Measurements from ENCODE around the gene ZNF236.

Gene ZNF236

DNA sequence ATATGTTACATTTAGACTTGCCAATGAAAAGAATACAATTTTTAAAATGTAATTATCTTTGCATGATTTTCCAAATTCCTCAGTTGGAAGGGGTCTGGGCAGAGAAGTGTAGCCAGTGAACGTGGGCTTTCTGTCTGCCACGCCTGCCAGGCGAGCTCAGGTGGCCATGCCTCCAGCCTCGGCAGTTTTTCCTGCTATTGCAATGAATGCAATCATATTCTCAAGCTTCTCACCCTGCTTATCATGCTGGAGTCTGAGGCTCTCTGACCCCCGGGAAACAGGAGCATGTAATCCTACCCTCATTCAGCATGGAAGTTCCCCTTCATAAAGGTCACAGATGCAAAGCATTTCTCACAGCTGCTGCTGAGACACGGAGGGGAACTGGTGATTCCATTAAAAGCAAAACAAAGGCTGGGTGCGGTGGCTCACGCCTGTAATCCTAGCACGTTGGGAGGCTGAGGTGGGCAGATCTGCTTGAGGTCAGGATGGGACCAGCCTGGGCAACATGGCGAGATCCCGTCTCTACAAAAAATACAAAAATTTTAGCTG is 155.4 kb downstream of the ZNF236 start:
- H3K27ac ChIP-seq = peak overlapping the region; percentile 83
- TF ChIP-seq, protein P1, sequence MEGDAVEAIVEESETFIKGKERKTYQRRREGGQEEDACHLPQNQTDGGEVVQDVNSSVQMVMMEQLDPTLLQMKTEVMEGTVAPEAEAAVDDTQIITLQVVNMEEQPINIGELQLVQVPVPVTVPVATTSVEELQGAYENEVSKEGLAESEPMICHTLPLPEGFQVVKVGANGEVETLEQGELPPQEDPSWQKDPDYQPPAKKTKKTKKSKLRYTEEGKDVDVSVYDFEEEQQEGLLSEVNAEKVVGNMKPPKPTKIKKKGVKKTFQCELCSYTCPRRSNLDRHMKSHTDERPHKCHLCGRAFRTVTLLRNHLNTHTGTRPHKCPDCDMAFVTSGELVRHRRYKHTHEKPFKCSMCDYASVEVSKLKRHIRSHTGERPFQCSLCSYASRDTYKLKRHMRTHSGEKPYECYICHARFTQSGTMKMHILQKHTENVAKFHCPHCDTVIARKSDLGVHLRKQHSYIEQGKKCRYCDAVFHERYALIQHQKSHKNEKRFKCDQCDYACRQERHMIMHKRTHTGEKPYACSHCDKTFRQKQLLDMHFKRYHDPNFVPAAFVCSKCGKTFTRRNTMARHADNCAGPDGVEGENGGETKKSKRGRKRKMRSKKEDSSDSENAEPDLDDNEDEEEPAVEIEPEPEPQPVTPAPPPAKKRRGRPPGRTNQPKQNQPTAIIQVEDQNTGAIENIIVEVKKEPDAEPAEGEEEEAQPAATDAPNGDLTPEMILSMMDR (conservative IDR thresholded peaks at IDR 0.05) = no peak

DNA sequence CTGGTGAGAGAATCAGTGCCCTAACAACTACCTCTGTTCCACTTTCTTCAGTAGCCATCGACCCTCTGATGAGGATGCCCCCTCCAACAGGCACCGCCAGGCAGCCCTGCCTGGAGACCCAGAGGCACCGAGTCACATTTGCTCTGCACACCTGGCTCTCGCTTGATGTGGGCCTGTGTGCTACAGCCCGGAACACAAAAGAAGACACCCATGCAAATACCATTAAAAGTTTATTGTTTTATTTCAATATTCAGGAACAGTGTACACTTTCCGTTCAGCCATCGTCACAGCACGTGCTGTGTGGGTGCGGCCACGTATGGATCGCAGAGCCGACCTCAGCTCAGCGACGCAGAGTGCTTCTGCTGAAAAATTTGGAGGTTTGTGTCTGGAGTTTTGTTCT is 156.3 kb downstream of the ZNF236 start:
- TF ChIP-seq, protein P1 (conservative IDR thresholded peaks at IDR 0.05) = no peak
- H3K27ac ChIP-seq = peak overlapping the region; percentile 83

DNA sequence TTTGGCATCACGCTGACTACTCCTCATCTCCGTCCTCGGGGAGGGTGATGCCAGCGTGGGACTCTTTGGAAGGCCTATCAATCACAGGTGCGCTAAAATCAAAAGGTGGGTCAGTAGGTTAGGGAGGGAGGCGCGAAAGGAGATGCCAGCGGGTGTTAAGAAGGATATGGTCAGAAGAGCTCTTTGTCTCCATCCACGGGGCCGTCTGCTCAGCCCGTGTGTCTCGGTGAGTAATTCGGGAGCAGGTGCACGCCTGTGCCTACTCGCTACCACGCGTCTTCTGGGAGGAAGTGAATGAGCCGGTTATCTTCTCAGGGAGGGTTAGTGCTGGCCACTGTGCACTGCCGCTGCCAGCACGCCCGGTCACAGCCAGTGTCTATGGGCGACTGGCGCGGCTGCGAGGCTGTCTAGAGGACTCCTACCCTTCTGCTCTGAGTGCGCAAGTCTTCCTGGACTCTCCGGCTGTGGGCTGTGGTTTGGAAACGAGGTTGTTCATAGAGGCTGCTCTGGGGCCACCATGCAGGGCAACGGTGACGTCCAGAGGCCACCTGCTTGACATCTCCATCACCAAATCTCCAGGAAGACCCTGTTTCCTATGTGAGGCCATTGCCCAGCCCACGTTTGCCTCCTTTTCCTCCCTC is 156.9 kb downstream of the ZNF236 start:
- peak overlapping the region; percentile 83 for H3K27ac ChIP-seq
- TF ChIP-seq, protein P1 (conservative IDR thresholded peaks at IDR 0.05) = no peak

DNA sequence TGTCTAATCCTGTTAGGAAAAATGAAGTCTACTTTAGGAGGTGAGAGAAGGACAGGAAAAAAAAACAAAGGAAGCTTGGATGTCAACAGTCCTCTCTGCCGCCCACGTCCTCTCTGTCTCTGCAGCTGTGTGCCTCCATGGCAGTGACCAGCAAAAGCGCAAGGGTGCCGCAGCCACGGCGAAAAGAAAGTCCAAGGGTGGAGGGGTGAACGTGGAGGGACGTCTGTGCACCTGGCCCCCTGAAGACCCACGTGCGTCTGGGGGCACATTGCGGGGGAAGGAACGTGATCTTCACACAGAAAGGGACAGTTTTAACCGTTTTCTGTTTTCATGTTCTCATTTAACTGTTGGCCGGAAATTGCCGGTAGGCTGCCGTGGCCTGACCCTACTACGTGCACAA is 157.5 kb downstream of the ZNF236 start:
- peak overlapping the region; percentile 83; the same call in 1 of the 2 replicates for H3K27ac ChIP-seq
- TF ChIP-seq, protein P1 (conservative IDR thresholded peaks at IDR 0.05) = no peak

DNA sequence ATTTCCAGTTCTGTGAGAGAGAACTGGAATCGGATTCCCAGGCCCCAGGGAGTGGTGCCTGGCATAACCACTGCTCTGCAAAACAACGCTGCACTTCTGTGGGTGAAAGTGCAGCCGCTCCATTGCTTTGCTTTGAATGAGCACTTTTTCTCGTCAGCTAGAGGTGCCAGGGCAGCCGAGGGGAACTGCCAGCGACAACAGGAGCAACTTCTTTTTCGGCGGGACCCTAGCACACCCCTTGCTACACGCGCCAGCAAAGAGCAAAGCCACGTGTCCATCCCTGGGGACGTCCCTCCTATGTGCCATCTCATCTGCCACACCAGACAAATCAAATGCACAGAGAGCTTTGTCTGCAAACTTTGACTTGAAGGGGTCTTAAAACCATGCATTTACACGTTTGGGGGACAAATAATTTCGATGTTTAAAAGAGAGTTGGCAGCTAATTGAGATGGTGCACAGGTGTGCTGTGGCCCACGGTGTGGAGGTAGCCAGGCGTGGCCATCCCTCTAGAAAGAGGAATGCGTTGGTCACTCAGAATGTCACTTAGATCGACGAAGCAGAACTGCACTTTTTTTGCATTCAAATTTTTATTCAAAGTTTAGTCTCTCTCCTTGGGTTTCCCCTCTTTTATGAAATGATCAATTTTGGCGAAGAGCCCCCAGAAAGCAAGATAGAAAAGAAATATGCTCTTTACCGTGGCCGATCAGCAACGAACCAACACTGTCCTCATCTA is 158.5 kb downstream of the ZNF236 start:
- TF ChIP-seq, protein P1 (conservative IDR thresholded peaks at IDR 0.05) = no peak
- peak overlapping the region; percentile 55; the same call in 1 of the 2 replicates for H3K27ac ChIP-seq

DNA sequence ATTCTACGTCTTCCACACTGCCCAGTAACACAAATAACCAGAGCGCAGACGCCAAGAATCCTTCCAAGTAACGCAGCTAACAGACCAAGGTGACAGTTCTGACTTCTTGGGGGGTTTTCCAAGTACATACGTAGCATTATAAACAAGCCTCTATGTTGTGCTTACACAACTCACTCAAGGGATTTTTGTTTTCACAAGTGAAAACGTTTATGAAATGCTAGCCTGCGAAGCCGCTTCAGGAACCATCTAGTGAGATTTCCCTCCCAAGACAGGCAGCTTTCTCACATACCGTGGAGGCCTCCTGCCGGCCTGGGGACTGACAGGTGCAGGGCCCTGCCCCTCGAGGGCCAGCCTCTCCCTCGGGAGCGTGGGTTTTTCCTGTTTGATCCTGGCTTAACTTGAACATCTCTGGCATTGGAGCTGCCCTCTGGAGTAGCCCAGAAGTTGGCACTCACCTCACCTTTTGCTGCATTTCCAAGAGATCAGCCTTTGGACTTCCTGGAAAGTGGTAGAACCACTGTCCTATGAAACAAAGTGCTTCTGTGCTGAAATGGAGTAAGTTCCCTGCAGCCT is 159.1 kb downstream of the ZNF236 start:
- TF ChIP-seq, protein P1 (conservative IDR thresholded peaks at IDR 0.05) = no peak
- peak overlapping the region; percentile 55 for H3K27ac ChIP-seq

DNA sequence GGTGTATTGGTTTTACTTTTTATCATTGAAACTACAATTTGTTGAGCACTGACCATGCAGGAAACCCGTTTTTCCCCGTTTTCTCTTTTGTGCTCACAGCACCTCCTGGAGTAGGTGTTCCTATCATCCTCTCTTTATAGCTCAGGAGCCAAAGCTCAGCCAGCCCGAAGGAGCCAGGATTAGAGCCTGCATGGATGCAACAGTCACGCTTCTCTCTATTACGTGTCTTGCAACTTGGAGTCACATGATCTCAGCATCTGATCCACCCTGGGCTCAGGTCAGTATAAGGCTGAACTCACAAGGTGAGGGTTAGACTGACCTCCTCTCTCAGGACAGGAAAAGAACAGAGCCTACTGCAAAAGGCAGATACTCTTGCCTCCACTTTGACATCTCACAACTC is 159.7 kb downstream of the ZNF236 start:
- TF ChIP-seq, protein P1 (conservative IDR thresholded peaks at IDR 0.05) = no peak

More for the DNA sequence above, 159.7 kb downstream of the ZNF236 start:
- peak overlapping the region; percentile 55 for H3K27ac ChIP-seq
